PC-9 (cell line): ENCODE data around the gene RAP1GAP2. TPM values are rescaled to one million over a fixed set of nuclear protein-coding genes. Genes with fewer than 3 reads are reported as not detected.

Experiments used
- BruUV-seq: library from RNA; stranded (reverse); fragments of 400-500 nt; replicated peaks from 2 replicates; lab custom pipeline; 2021; lab: Mats Ljungman, UMichigan
- CTCF ChIA-PET: fragments of 300-600 bp; sonication (Branson Sonifier 250); formaldehyde crosslinking; loops from one replicate; lab custom pipeline; 2022; ENCODE audit warnings: antibody characterized with exemption; lab: Charles Lee
- POLR2A ChIA-PET: fragments of 300-600 bp; sonication (Branson Sonifier 250); formaldehyde crosslinking; loops from one replicate; lab custom pipeline; 2022; ENCODE audit warnings: antibody characterized with exemption; ENCODE audit not compliant: unreplicated experiment; lab: Charles Lee
- DNase-seq, 2 experiments: peaks; one replicate each; pipeline versions ENCODE4 v3.0.0 to v3.0.0-alpha.2; 2015 to 2022; ENCODE audit warnings: mixed read lengths in 1 of 2
- H2AFZ ChIP-seq: fragments of 200-600 bp; sonication (generic); 2 replicates; pipeline ENCODE4 v1.8.1; 2017; ENCODE audit warnings: antibody characterized with exemption
- H3F3A ChIP-seq: fragments of 200-600 bp; sonication (generic); 2 replicates; pipeline ENCODE4 v1.8.1; 2017; ENCODE audit warnings: antibody characterized with exemption, mild to moderate bottlenecking, low read depth; ENCODE audit not compliant: insufficient read depth
- H3K27ac ChIP-seq: fragments of 200-600 bp; sonication (generic); 2 replicates; pipeline ENCODE4 v1.6.1; 2016; ENCODE audit warnings: mixed run types
- H3K27me3 ChIP-seq: fragments of 200-600 bp; sonication (generic); 2 replicates; pipeline ENCODE4 v1.6.1; 2016; ENCODE audit warnings: low read depth, mixed run types; ENCODE audit not compliant: insufficient read depth
- H3K36me3 ChIP-seq: fragments of 200-600 bp; sonication (generic); 2 replicates; pipeline ENCODE4 v1.6.1; 2016; ENCODE audit warnings: low read depth, mixed run types
- H3K4me1 ChIP-seq: fragments of 200-600 bp; sonication (generic); replicated peaks from 2 replicates; pipeline ENCODE4 v1.6.1; 2016; ENCODE audit warnings: mixed run types; ENCODE audit not compliant: insufficient read depth
- H3K4me2 ChIP-seq: fragments of 200-600 bp; sonication (generic); 2 replicates; pipeline ENCODE4 v1.6.1; 2017; ENCODE audit warnings: mixed run types
- H3K4me3 ChIP-seq: fragments of 200-600 bp; sonication (generic); 2 replicates; pipeline ENCODE4 v1.6.1; 2016; ENCODE audit warnings: mixed run types
- H3K79me2 ChIP-seq: fragments of 200-600 bp; sonication (generic); 2 replicates; pipeline ENCODE4 v1.6.1; 2017; ENCODE audit warnings: low read depth, mixed run types
- H3K9me2 ChIP-seq: fragments of 200-600 bp; sonication (generic); 2 replicates; pipeline ENCODE4 v1.8.1; 2017; ENCODE audit warnings: mild to moderate bottlenecking; ENCODE audit not compliant: insufficient read depth
- H3K9me3 ChIP-seq: fragments of 200-600 bp; sonication (generic); 2 replicates; pipeline ENCODE4 v1.8.1; 2016; ENCODE audit warnings: low read depth; ENCODE audit not compliant: insufficient read depth
- H4K20me1 ChIP-seq: fragments of 200-600 bp; sonication (generic); 2 replicates; pipeline ENCODE4 v1.8.1; 2017; ENCODE audit not compliant: insufficient read depth
- CTCF ChIP-seq: fragments of 200-600 bp; sonication (generic); conservative IDR thresholded peaks from 2 replicates; pipeline ENCODE4 v1.6.1; 2017; ENCODE audit warnings: mixed run types, antibody characterized with exemption, mild to moderate bottlenecking, moderate library complexity
- EZH2 ChIP-seq: fragments of 200-600 bp; sonication (generic); IDR thresholded peaks from 2 replicates; pipeline ENCODE4 v1.8.0; 2017; ENCODE audit warnings: antibody characterized with exemption, low read depth
- intact Hi-C: fragments of 100-400 bp; cut with micrococcal nuclease; formaldehyde crosslinking; loops from one replicate; pipeline ENCODE4 v1.10.0; 2022; ENCODE audit not compliant: unreplicated experiment
- total RNA-seq: library from RNA; stranded (reverse); gene quantifications from 2 replicates; pipeline ENCODE4 v1.2.3, GENCODE V29; 2021

The RAP1GAP2 gene
- total RNA-seq, 1 experiment from 2014 or later: 10.1 TPM

- intact Hi-C loops: no loop called here
- no peaks in the 10 kb centered on the region for H3K9me2 ChIP-seq
- no peaks in the 10 kb centered on the region for H3K79me2 ChIP-seq
- TF ChIP-seq CTCF (no peak), EZH2 (no peak)
- no peaks in the 10 kb centered on the region for H4K20me1 ChIP-seq
- no peak overlapping the region for H3K27ac ChIP-seq
- peaks cover 11% of the 10 kb centered on the region for H3K4me1 ChIP-seq
- no peaks in the 10 kb centered on the region for H3K9me3 ChIP-seq
- ChIA-PET POLR2A (no interaction called here), CTCF (interaction anchor here (0.6 kb wide), 1 partner anchor 836 kb away, joined by 11 read pairs; no protein-coding TSS in a partner anchor)
- BruUV-seq: no TSS peak
- no peak for DNase-seq
- no peak overlapping the region for H2AFZ ChIP-seq
- H3K36me3 ChIP-seq: no peaks in the 10 kb centered on the region
- H3K4me2 ChIP-seq: no peak overlapping the region
- H3K4me3 ChIP-seq: no peak overlapping the region
- H3K27me3 ChIP-seq: no peaks in the 10 kb centered on the region
- H3F3A ChIP-seq: peaks cover 15% of the 10 kb centered on the region
Observed at GRCh38 chr17:2809337-2809736, 13.1 kb downstream of the RAP1GAP2 start.

GRCh38 chr17:2814049-2814448 is 17.8 kb downstream of the RAP1GAP2 start:
- CTCF ChIA-PET: interaction anchor here (0.6 kb wide), 2 partner anchors 39 to 178 kb away, joined by 3 read pairs; no protein-coding TSS in a partner anchor
- H3K4me1 ChIP-seq: peaks cover 20% of the 10 kb centered on the region
- no peak overlapping the region for H3K27ac ChIP-seq

More at GRCh38 chr17:2814049-2814448, 17.8 kb downstream of the RAP1GAP2 start:
- Histone ChIP-seq H3K4me3 (no peak overlapping the region), H2AFZ (no peak overlapping the region), H3K79me2 (no peaks in the 10 kb centered on the region), H4K20me1 (no peaks in the 10 kb centered on the region), H3K4me2 (no peak overlapping the region), H3K27me3 (no peaks in the 10 kb centered on the region), H3K9me3 (no peaks in the 10 kb centered on the region), H3K9me2 (no peaks in the 10 kb centered on the region), H3K36me3 (no peaks in the 10 kb centered on the region), H3F3A (peaks cover 15% of the 10 kb centered on the region)
- POLR2A ChIA-PET: interaction anchor here (0.6 to 0.7 kb wide), 2 partner anchors 76 to 850 kb away, joined by 5 to 7 read pairs; no protein-coding TSS in a partner anchor
- TF ChIP-seq EZH2: no peak
- no peak for TF ChIP-seq CTCF
- intact Hi-C loops: no loop called here
- no TSS peak for BruUV-seq
- DNase-seq: no peak
